Endothelial cell of umbilical vein (primary cell): Measurements from ENCODE around the gene KIF21B. TPM values are rescaled to one million over a fixed set of nuclear protein-coding genes. Genes with fewer than 3 reads are reported as not detected.

Experiments
- BruUV-seq: library from RNA; stranded (reverse); fragments of 400-500 nt; replicated peaks from 2 replicates; lab custom pipeline; 2021; lab: Mats Ljungman, UMichigan
- CTCF ChIA-PET: fragments of 300-600, 350-600 bp; sonication (Branson Sonifier 250); formaldehyde crosslinking; loops from one replicate; lab custom pipeline; 2021; ENCODE audit warnings: antibody characterized with exemption, inconsistent platforms; lab: Charles Lee
- POLR2A ChIA-PET: fragments of 300-600, 350-600 bp; sonication (Branson Sonifier 250); formaldehyde crosslinking; loops from one replicate; lab custom pipeline; 2021; ENCODE audit warnings: antibody characterized with exemption, inconsistent platforms; lab: Charles Lee
- DNase-seq: peaks from one replicate; pipeline ENCODE4 v3.0.0-alpha.2; 2011; ENCODE audit warnings: low read depth, low spot score
- FAIRE-seq: peaks from 2 replicates; lab custom pipeline; 2011; peaks lifted over from hg19 to GRCh38; lab: Jason Lieb, UNC
- H2AFZ ChIP-seq: 2 replicates; pipeline ENCODE4 v1.6.0; 2012; ENCODE audit warnings: low read depth, low read length, control low read depth, inconsistent platforms
- H3K27ac ChIP-seq: 2 replicates; pipeline ENCODE4 v1.5.1; 2011; ENCODE audit warnings: low read depth, mild to moderate bottlenecking, control low read depth, low read length, moderate library complexity; ENCODE audit not compliant: insufficient read depth
- H3K27me3 ChIP-seq, 2 experiments: 2 replicates each; pipeline versions ENCODE4 v1.6.0 to v1.6.1; 2011; ENCODE audit warnings: low read length in 2 of 2, mixed read lengths in 1 of 2; ENCODE audit not compliant: control insufficient read depth in 2 of 2, insufficient read depth in 2 of 2
- H3K36me3 ChIP-seq, 2 experiments: 2 replicates in 1 of 2; 3 replicates in 1 of 2; pipeline ENCODE4 v1.5.1; 2011; ENCODE audit warnings: low read length in 2 of 2, mild to moderate bottlenecking in 1 of 2, moderate library complexity in 1 of 2; ENCODE audit not compliant: control insufficient read depth in 2 of 2, insufficient read depth in 2 of 2; ENCODE audit errors: extremely low read depth in 1 of 2
- H3K4me1 ChIP-seq: 3 replicates; pipeline ENCODE4 v1.5.1; 2011; ENCODE audit warnings: mild to moderate bottlenecking, low read length; ENCODE audit not compliant: control insufficient read depth, insufficient read depth; ENCODE audit errors: extremely low read depth
- H3K4me2 ChIP-seq: 2 replicates; pipeline ENCODE4 v1.6.1; 2011; ENCODE audit warnings: low read length, control low read depth, mixed read lengths; ENCODE audit not compliant: insufficient read depth
- H3K4me3 ChIP-seq, 3 experiments: fragments of 200-600 bp in 1 of 3; sonication (generic), shearing (Covaris generic) in 1 of 3; replicated peaks in 1 of 3; 2 replicates each; pipeline ENCODE4 v1.5.1; 2011 to 2016; ENCODE audit warnings: control low read depth in 3 of 3, low read length in 3 of 3, mild to moderate bottlenecking in 2 of 3, inconsistent platforms in 1 of 3, low read depth in 1 of 3, moderate library complexity in 1 of 3; ENCODE audit not compliant: insufficient read depth in 1 of 3
- H3K79me2 ChIP-seq: 2 replicates; pipeline ENCODE4 v1.6.0; 2012; ENCODE audit warnings: low read length, inconsistent platforms; ENCODE audit not compliant: control insufficient read depth, insufficient read depth
- H3K9ac ChIP-seq: replicated peaks from 2 replicates; pipeline ENCODE3; 2011; ENCODE audit warnings: low read length, control low read depth; ENCODE audit not compliant: insufficient read depth; ENCODE audit errors: extremely low read depth
- H3K9me1 ChIP-seq: replicated peaks from 3 replicates; pipeline ENCODE4 v1.6.0; 2011; ENCODE audit warnings: mild to moderate bottlenecking, low read length; ENCODE audit not compliant: control insufficient read depth, insufficient read depth; ENCODE audit errors: extremely low read depth
- H3K9me3 ChIP-seq: replicated peaks from 2 replicates; pipeline ENCODE4 v1.5.1; 2012; ENCODE audit warnings: low read length, inconsistent platforms; ENCODE audit not compliant: control insufficient read depth, insufficient read depth
- H4K20me1 ChIP-seq: replicated peaks from 2 replicates; pipeline ENCODE3; 2011; ENCODE audit warnings: mild to moderate bottlenecking, low read length; ENCODE audit not compliant: control insufficient read depth, insufficient read depth; ENCODE audit errors: extremely low read depth
- CTCF ChIP-seq, 2 donors: IDR thresholded peaks; 1 replicate in 1 of 2; 2 replicates in 1 of 2; pipeline ENCODE4 v1.5.1; 2011; ENCODE audit warnings: low read length in 2 of 2, mild to moderate bottlenecking in 2 of 2, moderate library complexity in 2 of 2, control low read depth in 1 of 2, inconsistent platforms in 1 of 2, low read depth in 1 of 2; ENCODE audit not compliant: insufficient read depth in 1 of 2; ENCODE audit errors: extremely low read depth in 1 of 2
- EZH2 ChIP-seq: IDR thresholded peaks from 2 replicates; pipeline ENCODE4 v1.6.1; 2012; ENCODE audit warnings: borderline replicate concordance, low read depth, mild to moderate bottlenecking, moderate library complexity, low read length, inconsistent platforms; ENCODE audit not compliant: severe bottlenecking
- FOS ChIP-seq: IDR thresholded peaks from 2 replicates; pipeline ENCODE4 v1.6.1; 2011; ENCODE audit warnings: mild to moderate bottlenecking, low read length, moderate library complexity, borderline replicate concordance; ENCODE audit not compliant: insufficient read depth
- GATA2 ChIP-seq: IDR thresholded peaks from 2 replicates; pipeline ENCODE4 v1.7.0; 2011; ENCODE audit warnings: low read depth, mild to moderate bottlenecking, moderate library complexity, mixed read lengths, low read length; ENCODE audit not compliant: insufficient read length, insufficient read depth
- JUN ChIP-seq: IDR thresholded peaks from 2 replicates; pipeline ENCODE4 v1.6.1; 2011; ENCODE audit warnings: borderline replicate concordance, low read depth; ENCODE audit not compliant: insufficient read length, insufficient read depth
- MAX ChIP-seq: IDR thresholded peaks from 2 replicates; pipeline ENCODE4 v1.6.1; 2011; ENCODE audit not compliant: insufficient read depth, insufficient read length
- MYC ChIP-seq: IDR thresholded peaks from one replicate; pipeline ENCODE4 v1.6.1; 2011; ENCODE audit warnings: mild to moderate bottlenecking, low read depth, low read length
- POLR2A ChIP-seq: IDR thresholded peaks from 2 replicates; pipeline ENCODE4 v1.6.1; 2012; ENCODE audit warnings: low read depth, mild to moderate bottlenecking, control low read depth, low read length
- POLR2AphosphoS5 ChIP-seq: IDR thresholded peaks from 2 replicates; pipeline ENCODE4 v1.6.1; 2012; ENCODE audit warnings: low read depth, mild to moderate bottlenecking, control low read depth, low read length, moderate library complexity; ENCODE audit not compliant: insufficient read depth
- dilution Hi-C: fragments of 300-500 bp; cut with MboI; formaldehyde crosslinking; loops from one replicate; pipeline ENCODE4 v1.15.0; 2019; ENCODE audit warnings: low sequenced_read_pairs; ENCODE audit not compliant: extremely low pct_ligation_motif_present
- intact Hi-C: fragments of 100-400 bp; cut with micrococcal nuclease; formaldehyde crosslinking; loops from one replicate; pipeline ENCODE4 v1.10.0; 2022
- polyA plus RNA-seq, 4 experiments: library from polyadenylated mRNA; depleted of rRNA in 3 of 4; stranded (reverse) in 3 of 4; unstranded in 1 of 4; fragments of >200 nt; gene quantifications; 2 replicates each; pipeline versions ENCODE4 v1.2.1 to v1.2.3, GENCODE V29; 2011 to 2012; ENCODE audit warnings: missing spikeins in 1 of 4
- total RNA-seq: library from RNA; stranded (reverse); gene quantifications from 2 replicates; pipeline ENCODE4 v1.2.3, GENCODE V29; 2021

KIF21B gene
- total and polyA plus RNA-seq, 2 donors (not counting 3 experiments of a cell fraction or from before 2014, with no cell fraction given) = 1.9 to 4.4 TPM

GRCh38 chr1:200971955-200972711 is 51.4 kb downstream of the KIF21B start:
- DNase-seq = peak; percentile 39
- Histone ChIP-seq H3K4me2 (no peak overlapping the region), H3K79me2 (no peaks in the 10 kb centered on the region), H3K9ac (no peak overlapping the region), H3K36me3 (no peaks in the 10 kb centered on the region), H3K9me3 (no peaks in the 10 kb centered on the region), H3K9me1 (no peaks in the 10 kb centered on the region), H2AFZ (no peak overlapping the region), H3K27ac (no peak overlapping the region), H3K27me3 (no peaks in the 10 kb centered on the region), H3K4me1 (no peaks in the 10 kb centered on the region), H4K20me1 (no peaks in the 10 kb centered on the region), H3K4me3 (no peak overlapping the region)
- TF ChIP-seq CTCF (IDR thresholded peaks at IDR 0.05; ENCODE audit: extremely low read depth in 1 of 2, insufficient read depth in 1 of 2, low read depth in 1 of 2, low read length in 2 of 2) (peak; percentile 52 to 72), POLR2A (no peak)
- CTCF ChIA-PET = interaction anchor here (0.6 to 11.4 kb wide), 61 partner anchors 8 to 438 kb away, joined by 3 to 586 read pairs (median 5); partner anchors contain the start of genes ASCL5, KIF21B and TMEM9
- intact Hi-C loops (loop anchor here (1.0 to 5.0 kb wide), 5 partner anchors 71 to 350 kb away; partner anchors contain the start of gene KIF14), dilution Hi-C loops (no loop called here)
- peak; percentile 80 for FAIRE-seq
- no TSS peak for BruUV-seq
- POLR2A ChIA-PET = interaction anchor here (0.7 kb wide), 1 partner anchor 365 kb away, joined by 3 read pairs; no protein-coding TSS in a partner anchor

- POLR2A ChIA-PET = interaction anchor here (0.7 kb wide), 1 partner anchor 364 kb away, joined by 3 read pairs; no protein-coding TSS in a partner anchor
Measured at GRCh38 chr1:200971428-200971903, 52.0 kb downstream of the KIF21B start.

More at GRCh38 chr1:200971428-200971903, 52.0 kb downstream of the KIF21B start:
- BruUV-seq = no TSS peak
- H3K36me3 ChIP-seq = no peaks in the 10 kb centered on the region
- H3K4me3 ChIP-seq = no peak overlapping the region
- H3K79me2 ChIP-seq = no peaks in the 10 kb centered on the region
- CTCF ChIA-PET = interaction anchor here (0.6 to 11.4 kb wide), 60 partner anchors 8 to 439 kb away, joined by 3 to 586 read pairs (median 5); partner anchors contain the start of genes ASCL5, KIF21B and TMEM9
- FAIRE-seq = no peak
- intact Hi-C loops (loop anchor here (5.0 kb wide), 1 partner anchor 349 kb away; the partner anchor contains the start of gene KIF14), dilution Hi-C loops (no loop called here)
- no peak overlapping the region for H3K27ac ChIP-seq
- TF ChIP-seq POLR2A (no peak), EZH2 (no peak), CTCF (IDR thresholded peaks at IDR 0.05; ENCODE audit: extremely low read depth in 1 of 2, insufficient read depth in 1 of 2, low read depth in 1 of 2, low read length in 2 of 2) (no peak), JUN (no peak), MYC (no peak), FOS (no peak), GATA2 (no peak), MAX (no peak), POLR2AphosphoS5 (no peak)
- no peak overlapping the region for H2AFZ ChIP-seq
- no peaks in the 10 kb centered on the region for H3K27me3 ChIP-seq
- no peaks in the 10 kb centered on the region for H3K9me1 ChIP-seq
- no peak for DNase-seq
- no peak overlapping the region for H3K4me2 ChIP-seq
- no peaks in the 10 kb centered on the region for H3K9me3 ChIP-seq
- no peaks in the 10 kb centered on the region for H4K20me1 ChIP-seq
- no peaks in the 10 kb centered on the region for H3K4me1 ChIP-seq
- H3K9ac ChIP-seq = no peak overlapping the region
